ENCODE measurements around the gene KRT75.

DNA sequence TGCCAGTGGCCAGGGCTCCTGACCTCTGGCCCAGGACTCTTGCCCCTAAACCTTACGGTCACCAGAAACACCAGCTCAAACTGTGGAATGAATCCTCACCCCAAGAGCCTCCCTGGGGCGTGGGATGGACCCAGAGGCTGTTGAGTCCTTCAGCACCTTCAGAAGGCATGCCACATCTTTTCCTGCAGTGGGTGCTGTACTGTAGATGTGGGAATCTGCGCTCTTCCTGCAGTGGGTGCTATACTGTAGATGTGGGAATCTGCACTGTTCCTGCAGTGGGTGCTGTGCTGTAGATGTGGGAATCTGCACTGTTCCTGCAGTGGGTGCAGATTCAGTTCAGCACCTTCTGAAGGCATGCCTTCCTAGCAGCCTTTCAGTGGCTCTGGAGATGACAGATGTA is 29.2 kb downstream of the KRT75 start:
- TF ChIP-seq, protein P1, sequence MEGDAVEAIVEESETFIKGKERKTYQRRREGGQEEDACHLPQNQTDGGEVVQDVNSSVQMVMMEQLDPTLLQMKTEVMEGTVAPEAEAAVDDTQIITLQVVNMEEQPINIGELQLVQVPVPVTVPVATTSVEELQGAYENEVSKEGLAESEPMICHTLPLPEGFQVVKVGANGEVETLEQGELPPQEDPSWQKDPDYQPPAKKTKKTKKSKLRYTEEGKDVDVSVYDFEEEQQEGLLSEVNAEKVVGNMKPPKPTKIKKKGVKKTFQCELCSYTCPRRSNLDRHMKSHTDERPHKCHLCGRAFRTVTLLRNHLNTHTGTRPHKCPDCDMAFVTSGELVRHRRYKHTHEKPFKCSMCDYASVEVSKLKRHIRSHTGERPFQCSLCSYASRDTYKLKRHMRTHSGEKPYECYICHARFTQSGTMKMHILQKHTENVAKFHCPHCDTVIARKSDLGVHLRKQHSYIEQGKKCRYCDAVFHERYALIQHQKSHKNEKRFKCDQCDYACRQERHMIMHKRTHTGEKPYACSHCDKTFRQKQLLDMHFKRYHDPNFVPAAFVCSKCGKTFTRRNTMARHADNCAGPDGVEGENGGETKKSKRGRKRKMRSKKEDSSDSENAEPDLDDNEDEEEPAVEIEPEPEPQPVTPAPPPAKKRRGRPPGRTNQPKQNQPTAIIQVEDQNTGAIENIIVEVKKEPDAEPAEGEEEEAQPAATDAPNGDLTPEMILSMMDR (IDR thresholded peaks at IDR 0.05): no peak
- TF ChIP-seq POLR2A (IDR thresholded peaks at IDR 0.05): no peak

Data from adrenal gland (tissue), 5 donors.